HG02759 (cell line): ENCODE data around the gene MUC5B.
"Not testable (repeated sequence)": the region's sequence is repeated elsewhere in the genome, so short reads cannot be mapped to it uniquely, and the experiment has no call there.

Experiments
- ATAC-seq: cut with Tn5 transposase; IDR thresholded peaks from one replicate; pipeline ENCODE4 v1.9.1; 2021; ENCODE audit warnings: mild to moderate bottlenecking, moderate library complexity; ENCODE audit not compliant: unreplicated experiment

MUC5B gene

GRCh38 chr11:1244557-1244956, 21.7 kb downstream of the MUC5B start:
- ATAC-seq: not testable (repeated sequence)

- not testable (repeated sequence) for ATAC-seq
Observed at GRCh38 chr11:1245717-1246116, 22.9 kb downstream of the MUC5B start.

DNA sequence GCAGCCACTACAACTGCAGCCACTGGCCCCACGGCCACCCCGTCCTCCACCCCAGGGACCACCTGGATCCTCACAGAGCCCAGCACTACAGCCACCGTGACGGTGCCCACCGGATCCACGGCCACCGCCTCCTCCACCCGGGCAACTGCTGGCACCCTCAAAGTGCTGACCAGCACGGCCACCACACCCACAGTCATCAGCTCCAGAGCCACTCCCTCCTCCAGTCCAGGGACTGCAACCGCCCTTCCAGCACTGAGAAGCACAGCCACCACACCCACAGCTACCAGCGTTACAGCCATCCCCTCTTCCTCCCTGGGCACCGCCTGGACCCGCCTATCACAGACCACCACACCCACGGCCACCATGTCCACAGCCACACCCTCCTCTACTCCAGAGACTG, 23.4 kb downstream of the MUC5B start:
- not testable (repeated sequence) for ATAC-seq

- not testable (repeated sequence) for ATAC-seq
Observed at GRCh38 chr11:1247026-1247425, 24.2 kb downstream of the MUC5B start.

- ATAC-seq: not testable (repeated sequence)
Observed at GRCh38 chr11:1248951-1249350, 26.1 kb downstream of the MUC5B start.

GRCh38 chr11:1250411-1250810, 27.5 kb downstream of the MUC5B start:
- not testable (repeated sequence) for ATAC-seq

- ATAC-seq: no peak
Observed at GRCh38 chr11:1251236-1251770, 28.4 kb downstream of the MUC5B start.

DNA sequence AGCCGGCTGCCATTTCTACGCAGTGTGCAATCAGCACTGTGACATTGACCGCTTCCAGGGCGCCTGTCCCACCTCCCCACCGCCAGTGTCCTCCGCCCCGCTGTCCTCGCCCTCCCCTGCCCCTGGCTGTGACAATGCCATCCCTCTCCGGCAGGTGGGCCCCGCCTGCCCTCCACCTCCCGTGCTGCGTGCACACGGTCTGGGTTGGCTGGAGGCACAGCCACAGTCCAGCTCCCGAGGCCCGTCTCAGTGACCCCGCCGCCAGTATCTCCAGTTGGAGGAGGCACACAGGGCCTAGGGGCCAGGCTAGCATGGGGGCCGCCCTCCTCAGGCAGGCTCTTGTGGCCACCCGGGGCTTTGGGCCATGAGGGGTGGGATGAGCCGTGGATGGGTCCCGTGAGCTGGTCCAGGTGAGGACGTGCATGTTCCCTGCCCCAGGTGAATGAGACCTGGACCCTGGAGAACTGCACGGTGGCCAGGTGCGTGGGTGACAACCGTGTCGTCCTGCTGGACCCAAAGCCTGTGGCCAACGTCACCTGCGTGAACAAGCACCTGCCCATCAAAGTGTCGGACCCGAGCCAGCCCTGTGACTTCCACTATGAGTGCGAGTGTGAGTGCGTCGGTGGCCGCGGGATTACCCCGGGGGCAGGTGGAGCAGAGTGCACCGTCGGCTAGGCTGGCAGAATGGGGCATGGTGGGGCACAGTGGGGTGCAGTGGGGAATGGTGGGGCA, 29.7 kb downstream of the MUC5B start:
- ATAC-seq: no peak

DNA sequence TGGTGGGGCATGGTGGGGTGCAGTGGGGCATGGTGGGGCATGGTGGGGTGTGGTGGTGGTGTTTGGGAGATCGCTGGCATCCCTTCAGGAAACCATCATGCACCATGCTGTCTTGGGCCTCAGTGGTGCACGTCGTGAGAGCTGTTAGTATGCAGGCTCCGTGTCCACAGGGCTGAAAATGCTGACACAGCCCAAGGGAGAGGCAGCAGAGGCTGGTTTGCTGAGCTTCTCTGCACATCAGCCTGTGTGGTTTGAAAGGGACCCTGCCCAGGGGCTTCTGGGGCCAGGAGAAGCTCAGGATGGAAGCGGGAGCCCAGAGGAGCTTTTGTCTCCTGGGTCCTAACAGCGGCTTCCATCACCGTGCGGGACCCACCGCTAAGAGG, 30.2 kb downstream of the MUC5B start:
- no peak for ATAC-seq

- no peak for ATAC-seq
Observed at GRCh38 chr11:1254086-1254648, 31.3 kb downstream of the MUC5B start.

GRCh38 chr11:1254733-1255132, 31.9 kb downstream of the MUC5B start:
- no peak for ATAC-seq

DNA sequence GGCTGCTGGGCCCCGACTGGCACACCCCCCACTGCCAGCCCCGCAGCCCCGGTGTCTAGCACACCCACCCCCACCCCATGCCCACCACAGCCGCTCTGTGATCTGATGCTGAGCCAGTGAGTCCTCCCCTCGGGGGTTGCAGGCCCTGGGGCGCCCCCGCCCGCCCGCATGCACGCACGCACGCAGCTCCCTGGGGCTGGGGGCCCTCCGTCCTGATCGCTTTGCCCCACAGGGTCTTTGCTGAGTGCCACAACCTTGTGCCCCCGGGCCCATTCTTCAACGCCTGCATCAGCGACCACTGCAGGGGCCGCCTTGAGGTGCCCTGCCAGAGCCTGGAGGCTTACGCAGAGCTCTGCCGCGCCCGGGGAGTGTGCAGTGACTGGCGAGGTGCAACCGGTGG, 32.3 kb downstream of the MUC5B start:
- no peak for ATAC-seq

DNA sequence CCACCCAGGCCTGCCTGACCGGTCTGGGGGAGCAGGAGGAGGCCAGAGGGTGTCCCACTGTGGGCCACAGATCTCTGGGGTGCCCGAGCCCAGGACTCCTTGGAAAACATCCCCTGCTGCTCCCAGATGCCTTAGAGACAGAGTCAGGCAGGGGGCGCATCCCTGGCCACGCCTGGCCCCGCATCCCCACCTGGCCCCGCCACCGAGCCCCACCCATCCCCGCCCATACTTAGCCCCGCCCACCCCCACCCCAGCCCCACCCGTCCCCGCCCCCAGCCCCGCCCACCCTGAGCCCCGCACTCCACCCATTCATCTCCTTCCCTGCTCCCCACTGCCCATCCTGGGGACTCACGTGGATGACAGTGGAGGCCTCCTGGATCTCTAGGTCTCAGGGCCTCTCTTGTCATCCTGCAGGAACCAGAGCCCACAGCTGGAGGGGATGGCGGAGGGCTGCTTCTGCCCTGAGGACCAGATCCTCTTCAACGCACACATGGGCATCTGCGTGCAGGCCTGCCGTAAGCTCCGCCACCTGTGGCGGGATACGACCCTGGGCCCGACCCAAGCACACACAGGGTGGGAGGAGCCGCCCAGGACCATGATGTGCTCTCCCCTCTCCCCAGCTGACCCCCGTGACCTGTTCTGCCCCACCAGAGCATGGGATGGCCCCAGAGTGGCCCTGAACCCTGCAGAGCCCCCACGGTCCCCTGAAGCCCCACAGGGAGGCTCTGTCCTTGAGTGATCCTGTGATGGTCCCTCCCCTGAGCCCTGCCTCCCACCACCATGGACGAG, 33.6 kb downstream of the MUC5B start:
- no peak for ATAC-seq

DNA sequence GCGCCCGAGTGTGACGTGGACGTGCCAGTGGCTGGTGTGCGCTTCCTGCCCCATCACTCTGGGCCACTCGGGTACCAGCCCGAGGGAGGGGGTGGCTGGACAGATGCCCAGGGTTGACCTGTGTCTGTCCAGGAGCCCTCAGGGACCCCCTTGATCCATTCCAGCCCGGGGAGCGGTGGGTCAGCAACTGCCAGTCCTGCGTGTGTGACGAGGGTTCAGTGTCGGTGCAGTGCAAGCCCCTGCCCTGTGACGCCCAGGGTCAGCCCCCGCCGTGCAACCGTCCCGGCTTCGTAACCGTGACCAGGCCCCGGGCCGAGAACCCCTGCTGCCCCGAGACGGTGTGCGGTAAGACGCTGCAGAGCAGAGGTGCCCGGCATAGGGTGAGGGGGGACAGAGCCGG, 34.5 kb downstream of the MUC5B start:
- ATAC-seq: no peak

- no peak for ATAC-seq
Observed at GRCh38 chr11:1257916-1258315, 35.0 kb downstream of the MUC5B start.

- no peak for ATAC-seq
Observed at GRCh38 chr11:1258401-1259075, 35.7 kb downstream of the MUC5B start.

GRCh38 chr11:1259076-1259461, 36.2 kb downstream of the MUC5B start:
- no peak for ATAC-seq

DNA sequence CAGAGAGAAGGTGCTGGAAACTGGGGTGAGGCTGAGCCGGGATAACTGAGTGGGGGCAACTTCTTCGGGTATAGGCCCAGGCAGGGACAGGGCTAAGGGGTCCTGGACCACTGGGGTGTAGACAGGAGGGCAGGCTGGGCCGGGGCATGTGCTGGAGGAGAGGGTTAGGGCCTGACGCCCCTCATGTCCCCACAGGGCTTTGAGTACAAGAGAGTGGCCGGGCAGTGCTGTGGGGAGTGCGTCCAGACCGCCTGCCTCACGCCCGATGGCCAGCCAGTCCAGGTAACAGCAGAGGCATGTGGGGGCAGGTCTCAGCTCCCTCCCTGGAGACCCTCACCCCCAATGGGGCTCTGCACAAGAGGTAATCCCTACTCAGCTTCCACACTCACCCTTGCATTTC, 36.7 kb downstream of the MUC5B start:
- no peak for ATAC-seq

DNA sequence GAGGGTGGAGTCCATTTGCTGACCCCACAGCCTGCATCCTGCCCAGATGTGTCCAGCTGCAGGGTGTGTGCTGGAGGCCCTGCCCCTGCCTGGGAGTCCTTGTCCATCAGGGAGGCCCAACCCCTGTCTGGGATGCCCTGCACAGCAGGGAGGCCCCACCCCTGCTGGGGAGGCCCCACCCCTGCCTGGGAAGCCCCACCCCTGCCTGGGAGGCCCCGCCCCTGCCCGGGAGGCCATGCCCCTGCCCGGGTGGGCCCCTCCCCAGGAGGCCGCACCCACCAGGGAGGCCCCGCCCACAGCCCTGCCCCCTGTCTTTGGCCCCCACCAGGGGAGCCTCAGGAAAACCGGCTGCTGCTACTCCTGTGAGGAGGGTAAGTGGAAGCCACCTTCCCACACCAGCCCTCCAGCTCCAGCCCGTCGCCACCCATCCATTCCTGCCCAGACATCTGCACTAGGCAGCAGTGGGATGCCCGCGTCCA, 37.2 kb downstream of the MUC5B start:
- no peak for ATAC-seq

DNA sequence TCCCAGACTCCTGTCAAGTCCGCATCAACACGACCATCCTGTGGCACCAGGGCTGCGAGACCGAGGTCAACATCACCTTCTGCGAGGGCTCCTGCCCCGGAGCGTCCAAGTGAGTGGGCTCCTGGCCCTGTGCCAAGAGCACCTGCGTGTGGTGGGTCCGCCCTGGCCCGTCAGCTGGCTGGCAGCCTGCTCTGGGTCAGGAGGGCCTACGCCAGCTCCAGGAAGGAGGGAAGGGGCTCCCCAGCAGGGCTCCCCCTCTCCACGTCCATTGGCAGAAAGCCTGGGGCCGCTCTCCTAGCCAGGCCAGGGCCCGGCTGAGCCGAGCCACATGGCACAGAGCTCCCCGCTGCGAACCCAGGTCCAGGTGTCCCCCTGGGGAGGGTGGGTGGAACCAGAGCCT, 37.8 kb downstream of the MUC5B start:
- ATAC-seq: no peak
